Activated CD4-positive, alpha-beta T cell treated with anti-CD3 and anti-CD28 coated beads for 36 hours (primary cell): ENCODE results near the gene FAAP100. TPM values are rescaled to one million over a fixed set of nuclear protein-coding genes. Genes with fewer than 3 reads are reported as not detected.

Source experiments
- ATAC-seq: fragments of 200-7000 bp; cut with Tn5 transposase; one replicate; pipeline ENCODE4 v1.10.0; 2021; ENCODE audit warnings: mild to moderate bottlenecking, moderate library complexity
- CTCF ChIA-PET: fragments of 350-600 bp; sonication (Branson Sonifier 250); formaldehyde crosslinking; loops from one replicate; lab custom pipeline; 2021; ENCODE audit warnings: antibody characterized with exemption; lab: Charles Lee
- POLR2A ChIA-PET: fragments of 350-600 bp; sonication (Branson Sonifier 250); formaldehyde crosslinking; loops from one replicate; lab custom pipeline; 2021; ENCODE audit warnings: antibody characterized with exemption, inconsistent platforms; lab: Charles Lee
- DNase-seq: peaks from one replicate; pipeline ENCODE4 v3.0.0-alpha.2; 2020
- H3K27ac Mint-ChIP-seq: one replicate; pipeline ENCODE4 v1.8.0; 2021; ENCODE audit warnings: mixed read lengths
- H3K27me3 Mint-ChIP-seq: one replicate; pipeline ENCODE4 v1.8.0; 2021; ENCODE audit warnings: mixed read lengths
- H3K36me3 Mint-ChIP-seq: one replicate; pipeline ENCODE4 v1.8.0; 2021; ENCODE audit warnings: low read depth, mixed read lengths
- H3K4me1 Mint-ChIP-seq: one replicate; pipeline ENCODE4 v1.8.0; 2021; ENCODE audit warnings: mixed read lengths
- H3K4me3 Mint-ChIP-seq: one replicate; pipeline ENCODE4 v1.8.0; 2021; ENCODE audit warnings: mild to moderate bottlenecking, moderate library complexity, mixed read lengths
- H3K9me3 Mint-ChIP-seq: one replicate; pipeline ENCODE4 v1.8.0; 2021; ENCODE audit warnings: low read depth, mixed read lengths
- intact Hi-C, 2 experiments: fragments of 100-400 bp; cut with DNase I in 1 of 2; cut with micrococcal nuclease in 1 of 2; formaldehyde crosslinking; loops; one replicate each; pipeline versions ENCODE4 v1.14.2 to v1.15.1; 2022 to 2024; cut with DNase I, micrococcal nuclease
- total RNA-seq, 2 experiments: library from RNA; stranded (reverse); gene quantifications; one replicate each; pipeline ENCODE4 v1.2.3, GENCODE V29; 2021

The FAAP100 gene
- total RNA-seq, 2 experiments from 2014 or later = 30.4 to 39.3 TPM

DNA sequence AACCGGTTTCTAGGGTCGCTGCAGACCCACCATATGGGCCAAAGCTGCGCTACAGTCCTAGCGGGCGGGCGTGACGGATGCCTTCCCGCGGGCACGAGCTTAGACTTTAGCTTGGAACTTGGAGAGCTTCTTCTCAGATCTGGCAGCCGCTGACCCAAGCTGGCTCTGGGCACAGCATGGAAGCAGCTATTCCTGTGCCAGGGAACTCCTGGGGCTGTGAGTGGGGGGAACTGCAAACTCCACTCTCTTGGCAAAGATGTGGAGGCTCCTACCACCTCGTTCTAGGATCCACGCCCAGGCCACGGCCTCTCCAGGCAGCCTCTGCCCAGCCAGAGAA is 8.8 kb downstream of the FAAP100 start:
- Mint-ChIP-seq H3K4me3 (no peak overlapping the region), H3K9me3 (no peaks in the 10 kb centered on the region), H3K36me3 (peaks cover 21% of the 10 kb centered on the region), H3K27ac (no peak overlapping the region), H3K27me3 (no peaks in the 10 kb centered on the region), H3K4me1 (no peaks in the 10 kb centered on the region)
- CTCF ChIA-PET = interaction anchor here (0.7 kb wide), 1 partner anchor 70 kb away, joined by 6 read pairs; no protein-coding TSS in a partner anchor
- POLR2A ChIA-PET = no interaction called here
- intact Hi-C loops = no loop called here
- ATAC-seq (no peak), DNase-seq (no peak)

DNA sequence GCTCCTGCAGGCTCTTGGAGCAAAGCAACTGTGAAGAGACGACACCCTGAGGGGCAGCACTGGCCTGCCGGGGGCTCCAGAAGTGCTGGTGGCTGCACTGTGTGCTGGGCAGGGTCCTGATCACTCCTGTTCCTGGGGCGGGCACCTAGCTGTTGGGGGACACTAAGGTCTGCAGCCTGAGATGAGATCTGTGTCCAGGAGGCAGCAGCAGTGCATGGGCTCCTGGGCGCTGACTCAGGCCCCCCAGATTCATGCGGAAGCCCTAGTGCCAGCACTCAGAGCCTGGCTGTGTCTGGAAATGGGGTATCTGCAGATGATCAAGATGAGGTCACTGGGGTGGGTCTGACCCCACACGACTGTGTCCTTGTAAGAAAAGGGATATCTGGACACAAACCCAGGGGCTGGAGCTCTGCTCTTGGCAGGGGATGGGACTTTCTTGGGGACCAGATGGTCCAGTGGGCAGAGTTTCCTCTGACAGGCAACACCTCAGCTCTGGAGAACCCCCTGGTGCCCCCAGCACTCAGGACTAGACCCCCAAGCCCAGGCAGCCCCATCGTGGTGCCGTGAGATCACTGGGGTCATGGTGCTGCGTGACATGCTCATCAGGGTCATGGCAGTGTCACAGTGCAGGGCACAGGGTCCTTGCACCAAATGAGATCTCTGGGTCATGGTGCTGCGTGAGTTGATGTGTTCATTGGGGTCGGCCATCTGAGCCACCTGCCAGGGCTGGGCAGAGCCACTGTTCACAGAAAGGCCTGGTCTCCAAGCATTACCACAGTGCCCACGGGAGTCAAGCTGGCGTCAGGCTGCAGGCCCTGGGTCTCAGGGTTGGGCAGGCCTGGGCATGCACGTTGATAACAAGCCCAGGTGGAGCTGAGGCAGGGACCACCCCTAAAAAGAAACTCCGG is 9.5 kb downstream of the FAAP100 start:
- CTCF ChIA-PET = interaction anchor here (0.7 kb wide), 1 partner anchor 71 kb away, joined by 6 read pairs; no protein-coding TSS in a partner anchor
- DNase-seq (no peak), ATAC-seq (no peak)
- peaks cover 24% of the 10 kb centered on the region for H3K36me3 Mint-ChIP-seq
- H3K4me3 Mint-ChIP-seq = no peak overlapping the region
- H3K4me1 Mint-ChIP-seq = no peaks in the 10 kb centered on the region
- intact Hi-C loops = no loop called here
- peaks cover 2% of the 10 kb centered on the region for H3K27me3 Mint-ChIP-seq
- H3K27ac Mint-ChIP-seq = no peak overlapping the region
- POLR2A ChIA-PET = no interaction called here
- H3K9me3 Mint-ChIP-seq = no peaks in the 10 kb centered on the region

DNA sequence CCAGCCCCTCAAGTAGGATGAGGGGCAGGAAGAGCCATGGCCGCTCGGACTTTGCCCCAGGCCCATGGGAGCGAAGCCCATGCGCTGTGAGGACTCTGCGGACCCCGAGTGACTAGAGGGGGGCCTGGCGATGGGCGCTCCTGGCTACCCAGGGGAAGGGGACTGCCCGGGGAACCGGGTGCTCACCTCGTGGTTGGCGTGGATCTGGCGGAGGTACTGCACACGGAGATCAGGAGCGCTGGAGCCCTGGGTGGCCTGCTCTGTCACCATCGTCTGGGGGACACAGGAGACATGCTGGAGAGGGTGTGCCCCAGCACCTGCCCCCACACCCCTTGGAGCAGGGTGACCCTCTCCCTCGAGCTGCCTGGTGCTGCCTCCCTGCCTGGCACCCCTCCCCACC is 11.0 kb downstream of the FAAP100 start:
- ATAC-seq (no peak), DNase-seq (no peak)
- no peak overlapping the region for H3K27ac Mint-ChIP-seq
- intact Hi-C loops = no loop called here
- ChIA-PET POLR2A (no interaction called here), CTCF (no interaction called here)
- H3K36me3 Mint-ChIP-seq = peaks cover 13% of the 10 kb centered on the region
- no peaks in the 10 kb centered on the region for H3K4me1 Mint-ChIP-seq
- no peak overlapping the region for H3K4me3 Mint-ChIP-seq
- peaks cover 3% of the 10 kb centered on the region for H3K27me3 Mint-ChIP-seq
- no peaks in the 10 kb centered on the region for H3K9me3 Mint-ChIP-seq

DNA sequence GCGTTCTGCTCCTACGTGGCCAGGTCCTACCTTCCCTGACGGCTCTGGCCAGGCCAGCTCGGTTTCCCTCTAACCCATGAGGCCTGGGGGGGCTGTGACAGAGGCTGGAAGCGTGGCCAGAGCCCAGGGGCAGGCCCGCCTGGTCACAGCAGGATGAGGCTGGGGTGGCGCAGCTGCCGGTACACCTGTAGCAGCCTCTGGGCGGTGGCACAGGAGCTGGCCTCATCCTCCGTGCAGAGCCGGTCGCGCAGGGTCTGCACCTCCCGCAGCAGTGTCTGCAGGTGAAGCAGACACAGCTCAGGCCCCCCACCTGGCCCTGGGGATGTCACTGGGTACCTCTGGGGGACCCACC is 11.5 kb downstream of the FAAP100 start:
- CTCF ChIA-PET = interaction anchor here (1.0 kb wide), 1 partner anchor 22 kb away, joined by 3 read pairs; no protein-coding TSS in a partner anchor
- ATAC-seq (no peak), DNase-seq (no peak)
- no peak overlapping the region for H3K27ac Mint-ChIP-seq
- no peak overlapping the region for H3K4me3 Mint-ChIP-seq
- peaks cover 11% of the 10 kb centered on the region for H3K36me3 Mint-ChIP-seq
- H3K27me3 Mint-ChIP-seq = peaks cover 8% of the 10 kb centered on the region
- POLR2A ChIA-PET = no interaction called here
- H3K9me3 Mint-ChIP-seq = no peaks in the 10 kb centered on the region
- no peaks in the 10 kb centered on the region for H3K4me1 Mint-ChIP-seq
- intact Hi-C loops = no loop called here

DNA sequence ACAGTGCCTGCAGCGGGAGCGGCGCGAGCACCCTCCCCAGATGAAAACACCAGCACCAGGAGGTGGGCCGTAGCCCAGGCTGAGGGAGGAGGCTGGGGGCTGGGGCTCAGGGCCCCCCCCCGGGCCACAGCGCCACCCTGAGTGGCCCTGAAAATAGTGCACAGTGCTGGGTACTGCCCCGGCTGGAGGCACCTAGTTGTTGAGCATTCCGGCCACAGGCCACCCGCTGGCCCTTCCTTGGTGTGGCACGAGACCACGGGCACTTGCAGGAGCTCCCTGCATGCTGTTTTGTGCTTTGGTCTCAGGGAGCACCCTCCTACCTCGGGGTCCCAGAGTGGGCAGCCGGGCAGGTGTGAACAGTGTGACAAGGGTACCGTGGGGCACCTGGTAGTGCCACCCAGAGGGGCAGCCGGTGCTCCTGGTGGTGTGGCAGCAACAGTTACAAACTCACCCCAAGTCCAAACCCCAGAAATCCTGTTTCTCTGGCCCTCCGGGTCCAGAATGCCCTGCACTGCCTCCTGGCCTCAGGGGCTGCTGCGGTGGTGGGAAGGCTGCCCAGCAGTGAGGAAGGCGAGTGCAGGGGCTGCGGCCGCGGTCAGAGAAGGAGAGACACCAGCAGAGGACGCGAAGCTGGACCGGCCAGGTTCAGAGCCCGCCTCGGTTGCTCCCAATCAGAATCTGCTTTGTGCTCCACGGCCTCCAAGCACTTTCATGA is 12.0 kb downstream of the FAAP100 start:
- no peaks in the 10 kb centered on the region for H3K9me3 Mint-ChIP-seq
- no peak for DNase-seq
- POLR2A ChIA-PET = no interaction called here
- H3K27ac Mint-ChIP-seq = no peak overlapping the region
- ATAC-seq = no peak
- peaks cover 11% of the 10 kb centered on the region for H3K36me3 Mint-ChIP-seq
- CTCF ChIA-PET = interaction anchor here (1.0 kb wide), 1 partner anchor 21 kb away, joined by 3 read pairs; no protein-coding TSS in a partner anchor
- H3K27me3 Mint-ChIP-seq = peaks cover 8% of the 10 kb centered on the region
- H3K4me3 Mint-ChIP-seq = no peak overlapping the region
- intact Hi-C loops = no loop called here
- H3K4me1 Mint-ChIP-seq = no peaks in the 10 kb centered on the region

DNA sequence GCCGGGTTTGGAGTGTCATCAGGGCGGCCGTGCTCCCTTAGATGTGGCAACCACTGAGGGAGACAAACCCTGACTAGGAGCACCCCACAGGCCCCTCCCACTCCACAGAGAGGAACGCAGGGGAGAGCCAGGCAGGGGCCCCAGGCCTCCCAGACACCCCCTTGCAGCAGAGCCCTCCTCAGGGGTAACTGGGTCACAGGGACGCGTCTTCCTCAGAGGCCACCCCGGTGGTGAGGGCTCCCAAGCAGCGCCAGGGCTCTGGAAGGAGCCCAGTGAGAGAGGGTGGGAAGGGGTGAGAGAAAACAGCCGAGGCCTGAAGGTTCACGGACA is 12.6 kb downstream of the FAAP100 start:
- ATAC-seq (no peak), DNase-seq (no peak)
- no peaks in the 10 kb centered on the region for H3K4me1 Mint-ChIP-seq
- H3K36me3 Mint-ChIP-seq = peaks cover 11% of the 10 kb centered on the region
- H3K4me3 Mint-ChIP-seq = no peak overlapping the region
- peaks cover 11% of the 10 kb centered on the region for H3K27me3 Mint-ChIP-seq
- no peaks in the 10 kb centered on the region for H3K9me3 Mint-ChIP-seq
- POLR2A ChIA-PET = no interaction called here
- intact Hi-C loops = no loop called here
- CTCF ChIA-PET = no interaction called here
- no peak overlapping the region for H3K27ac Mint-ChIP-seq

DNA sequence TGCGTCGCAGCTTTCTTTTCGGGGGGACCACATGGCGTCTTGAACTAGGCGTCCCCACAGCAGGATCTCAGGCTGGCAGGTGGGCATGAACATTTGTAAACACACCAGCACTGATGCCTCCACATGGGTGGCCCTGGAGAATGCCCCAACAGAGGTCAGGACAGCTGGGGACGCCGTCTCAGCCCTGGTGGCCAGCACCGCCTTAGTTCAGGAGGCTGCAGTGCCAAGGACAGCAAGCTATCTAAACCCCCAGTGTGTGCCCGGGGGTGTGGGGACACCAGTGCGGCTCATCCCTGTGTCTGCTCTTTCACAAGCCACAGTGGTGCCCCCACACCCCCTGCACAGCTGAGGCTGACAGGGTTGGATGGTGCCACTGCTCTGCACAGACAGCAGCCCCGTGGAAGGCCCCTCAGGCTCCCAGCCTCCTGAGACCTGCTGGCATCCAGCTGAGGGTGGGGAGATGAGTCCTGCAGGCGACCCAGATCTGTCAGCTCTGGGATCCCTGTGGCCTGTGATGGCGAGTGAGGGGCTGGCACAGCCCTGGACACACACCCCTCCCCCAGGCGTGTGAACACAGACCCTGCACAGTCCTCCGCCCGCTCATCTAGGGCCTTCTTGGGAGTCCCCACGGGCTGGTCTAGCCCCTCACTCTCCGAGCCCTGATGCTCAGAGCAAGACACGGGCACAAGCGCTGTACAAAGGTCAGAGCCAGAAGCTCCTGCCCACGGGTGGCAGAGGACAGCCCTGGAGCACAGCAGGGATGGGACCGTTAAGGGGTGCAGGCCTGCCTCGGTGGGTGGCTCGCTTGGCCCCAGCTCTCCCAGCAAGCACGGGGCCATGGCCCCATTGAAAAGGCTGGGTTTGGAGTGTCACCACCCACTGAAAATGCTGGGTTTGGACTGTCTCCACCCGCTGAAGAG is 13.2 kb downstream of the FAAP100 start:
- CTCF ChIA-PET = interaction anchor here (0.5 to 0.9 kb wide), 2 partner anchors 36 to 54 kb away, joined by 3 read pairs; no protein-coding TSS in a partner anchor

DNA sequence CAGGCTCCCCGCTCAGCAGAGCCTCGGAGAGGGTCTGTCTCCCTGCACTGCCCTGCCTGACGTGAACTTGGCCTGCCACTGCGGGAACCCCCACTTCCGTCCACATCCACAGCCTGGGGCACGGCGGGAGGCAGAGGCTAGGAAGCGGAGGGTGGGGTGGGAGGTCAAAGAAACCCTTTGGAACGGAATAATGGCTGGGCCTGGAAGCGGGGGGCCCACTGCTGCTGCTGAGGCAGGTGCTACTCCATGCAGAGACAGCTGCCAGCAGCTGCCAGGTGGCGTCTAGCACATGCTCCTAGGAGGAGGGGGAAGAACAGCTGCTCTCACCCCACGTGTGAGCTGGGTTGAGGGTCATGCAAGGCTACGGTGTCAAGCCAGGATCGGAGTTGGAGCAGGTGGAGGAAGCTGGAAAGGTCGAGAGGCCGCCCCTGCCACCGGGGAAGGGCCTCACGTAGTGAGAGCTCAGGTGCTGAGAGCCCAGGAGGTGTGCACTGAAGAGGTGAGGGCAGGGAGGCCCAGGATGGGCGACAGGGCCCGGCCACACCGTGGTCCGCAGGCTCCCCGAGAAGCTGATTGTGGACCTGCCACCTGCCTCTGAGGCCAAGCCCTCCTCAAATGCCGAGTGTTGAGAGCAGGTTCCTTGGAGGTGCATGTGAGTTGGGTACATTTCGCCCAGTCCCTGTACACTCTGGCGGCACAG is 14.1 kb downstream of the FAAP100 start:
- ChIA-PET CTCF (interaction anchor here (0.5 to 0.9 kb wide), 3 partner anchors 37 to 283 kb away, joined by 3 read pairs; no protein-coding TSS in a partner anchor), POLR2A (no interaction called here)
- DNase-seq (no peak), ATAC-seq (no peak)
- no peaks in the 10 kb centered on the region for H3K9me3 Mint-ChIP-seq
- intact Hi-C loops = no loop called here
- H3K36me3 Mint-ChIP-seq = peaks cover 11% of the 10 kb centered on the region
- no peak overlapping the region for H3K27ac Mint-ChIP-seq
- H3K27me3 Mint-ChIP-seq = peaks cover 16% of the 10 kb centered on the region
- no peak overlapping the region for H3K4me3 Mint-ChIP-seq
- no peaks in the 10 kb centered on the region for H3K4me1 Mint-ChIP-seq

More for the DNA sequence above, 13.2 kb downstream of the FAAP100 start:
- Mint-ChIP-seq H3K27ac (no peak overlapping the region), H3K4me3 (no peak overlapping the region), H3K9me3 (no peaks in the 10 kb centered on the region), H3K36me3 (peaks cover 11% of the 10 kb centered on the region), H3K27me3 (peaks cover 13% of the 10 kb centered on the region), H3K4me1 (no peaks in the 10 kb centered on the region)
- intact Hi-C loops = no loop called here
- ATAC-seq = no peak
- POLR2A ChIA-PET = no interaction called here
- DNase-seq = no peak

DNA sequence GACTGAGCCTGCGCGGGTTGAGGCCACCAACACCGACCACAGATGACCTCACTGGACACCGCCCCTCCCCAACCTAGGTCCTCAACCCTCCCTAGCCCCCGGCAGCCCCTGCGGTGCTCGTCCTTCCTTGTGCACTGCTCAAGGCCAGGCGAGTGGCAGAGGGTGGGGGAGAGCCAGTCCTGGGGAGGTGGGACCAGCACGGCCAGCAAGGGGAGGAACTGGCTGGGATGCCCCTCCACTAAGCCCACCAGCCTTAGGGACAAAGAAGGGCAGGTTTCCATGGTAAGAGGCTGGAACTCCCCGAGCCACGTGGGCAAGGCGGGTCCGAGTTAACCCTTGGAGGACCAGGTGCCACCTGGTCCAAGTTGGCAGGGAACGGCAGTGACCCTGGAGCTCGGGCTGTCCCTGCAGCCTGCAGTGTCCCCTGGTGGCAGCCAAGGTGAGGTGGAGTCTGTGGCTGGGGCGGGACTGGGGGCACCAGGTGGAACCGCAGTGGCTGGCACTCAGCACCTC is 14.8 kb downstream of the FAAP100 start:
- Mint-ChIP-seq H3K27ac (no peak overlapping the region), H3K27me3 (peaks cover 16% of the 10 kb centered on the region), H3K36me3 (peaks cover 11% of the 10 kb centered on the region), H3K9me3 (no peaks in the 10 kb centered on the region), H3K4me1 (no peaks in the 10 kb centered on the region), H3K4me3 (no peak overlapping the region)
- POLR2A ChIA-PET = no interaction called here
- DNase-seq (peak; percentile 59), ATAC-seq (peak; percentile 57)
- intact Hi-C loops = no loop called here
- CTCF ChIA-PET = no interaction called here

DNA sequence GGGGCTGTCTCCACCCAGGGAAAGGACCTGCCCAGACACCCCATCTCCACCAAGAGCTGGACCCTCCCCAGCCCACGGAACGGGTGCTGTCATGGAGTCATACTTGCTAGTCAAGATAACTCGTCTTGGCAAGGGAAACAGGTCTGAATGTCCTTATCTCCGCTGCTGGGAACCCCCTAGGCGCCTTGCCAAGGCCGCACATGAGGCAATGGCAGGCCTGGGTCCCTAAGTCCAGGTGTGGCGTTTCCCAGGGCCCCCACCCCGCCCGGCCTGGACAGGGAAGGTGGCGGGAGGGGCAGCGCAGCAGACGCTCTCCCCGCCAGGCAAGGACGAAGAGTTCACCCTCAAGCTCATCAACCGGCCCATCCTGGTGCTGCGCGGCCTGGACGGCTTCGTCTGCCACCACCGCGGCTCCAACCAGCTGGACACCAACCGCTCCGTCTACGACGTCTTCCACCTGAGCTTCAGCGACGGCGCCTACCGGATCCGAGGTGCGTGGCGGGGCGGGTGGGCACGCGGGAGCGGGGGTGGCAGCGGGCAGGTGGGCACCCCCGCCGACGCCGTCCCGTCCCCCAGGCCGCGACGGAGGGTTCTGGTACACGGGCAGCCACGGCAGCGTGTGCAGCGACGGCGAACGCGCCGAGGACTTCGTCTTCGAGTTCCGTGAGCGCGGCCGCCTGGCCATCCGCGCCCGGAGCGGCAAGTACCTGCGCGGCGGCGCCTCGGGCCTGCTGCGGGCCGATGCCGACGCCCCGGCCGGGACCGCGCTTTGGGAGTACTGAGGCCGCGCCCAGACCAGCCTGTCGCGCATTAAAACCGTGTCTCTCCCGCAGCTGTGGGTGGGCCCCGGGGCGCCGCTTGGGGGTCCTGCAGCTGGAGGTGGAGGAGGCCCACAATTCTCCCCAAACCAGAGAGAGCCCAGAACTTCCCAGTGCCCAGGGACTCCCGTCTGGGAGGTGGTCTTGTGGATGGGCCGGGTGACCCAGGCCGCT is 15.6 kb downstream of the FAAP100 start:
- H3K9me3 Mint-ChIP-seq = no peaks in the 10 kb centered on the region
- H3K36me3 Mint-ChIP-seq = peaks cover 7% of the 10 kb centered on the region
- POLR2A ChIA-PET = no interaction called here
- no peak for DNase-seq
- H3K27me3 Mint-ChIP-seq = peaks cover 16% of the 10 kb centered on the region
- no peaks in the 10 kb centered on the region for H3K4me1 Mint-ChIP-seq
- CTCF ChIA-PET = interaction anchor here (0.9 to 1.3 kb wide), 3 partner anchors 18 to 485 kb away, joined by 3 to 4 read pairs (median 3); no protein-coding TSS in a partner anchor
- no peak overlapping the region for H3K4me3 Mint-ChIP-seq
- intact Hi-C loops = no loop called here
- H3K27ac Mint-ChIP-seq = no peak overlapping the region
- no peak for ATAC-seq
